ENCODE data around the gene TNPO3.

The TNPO3 gene

GRCh38 chr7:128941946-128942526, 112.9 kb downstream of the TNPO3 start:
- in situ Hi-C loops (cut with MboI; ENCODE audit: low pct_unique_long_range_greater_than_20kb, low sequenced_read_pairs, unreplicated experiment), result no loop called here
- DNase-seq (ENCODE audit: low spot score), result no peak
- TF ChIP-seq CTCF (IDR thresholded peaks at IDR 0.05; ENCODE audit: extremely low read depth, insufficient read depth, missing control alignments), result no peak

DNA sequence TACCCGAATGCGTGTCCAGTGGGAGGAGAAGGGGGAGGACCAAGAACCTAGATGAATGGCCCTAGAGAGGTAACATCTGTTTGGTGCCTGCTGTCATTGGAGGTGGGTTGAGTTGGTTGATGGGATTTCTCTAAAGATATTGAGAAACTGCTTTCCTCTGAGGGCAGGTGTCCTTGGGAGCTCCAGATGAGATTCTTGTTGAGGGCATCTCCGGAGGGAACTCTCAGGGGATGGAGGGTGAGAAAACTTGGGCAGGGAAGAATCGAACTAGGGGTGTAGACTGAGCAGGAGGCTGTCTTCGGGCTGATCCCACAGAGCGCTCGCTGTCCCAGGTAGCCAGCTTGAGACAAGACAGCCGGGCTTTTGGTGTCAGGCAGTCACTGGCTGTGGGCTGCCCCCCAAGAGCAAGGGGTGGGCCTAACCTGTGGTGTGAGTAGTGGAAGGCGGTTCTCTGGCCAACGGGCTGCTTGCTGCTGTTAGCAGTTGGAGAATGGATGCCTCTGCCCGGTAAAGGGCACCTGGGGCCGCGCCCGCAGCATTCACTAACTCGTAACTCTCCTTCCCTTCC, 113.5 kb downstream of the TNPO3 start:
- no peak for DNase-seq (ENCODE audit: low spot score)
- in situ Hi-C loops (cut with MboI; ENCODE audit: low pct_unique_long_range_greater_than_20kb, low sequenced_read_pairs, unreplicated experiment), result no loop called here
- TF ChIP-seq CTCF (IDR thresholded peaks at IDR 0.05; ENCODE audit: extremely low read depth, insufficient read depth, missing control alignments), result no peak

- no peak for TF ChIP-seq CTCF (IDR thresholded peaks at IDR 0.05; ENCODE audit: extremely low read depth, insufficient read depth, missing control alignments)
- DNase-seq (ENCODE audit: low spot score), result peak; percentile 92
- in situ Hi-C loops (cut with MboI; ENCODE audit: low pct_unique_long_range_greater_than_20kb, low sequenced_read_pairs, unreplicated experiment), result no loop called here
These were observed 114.2 kb downstream of the TNPO3 start for GRCh38 chr7:128940494-128941322.

DNA sequence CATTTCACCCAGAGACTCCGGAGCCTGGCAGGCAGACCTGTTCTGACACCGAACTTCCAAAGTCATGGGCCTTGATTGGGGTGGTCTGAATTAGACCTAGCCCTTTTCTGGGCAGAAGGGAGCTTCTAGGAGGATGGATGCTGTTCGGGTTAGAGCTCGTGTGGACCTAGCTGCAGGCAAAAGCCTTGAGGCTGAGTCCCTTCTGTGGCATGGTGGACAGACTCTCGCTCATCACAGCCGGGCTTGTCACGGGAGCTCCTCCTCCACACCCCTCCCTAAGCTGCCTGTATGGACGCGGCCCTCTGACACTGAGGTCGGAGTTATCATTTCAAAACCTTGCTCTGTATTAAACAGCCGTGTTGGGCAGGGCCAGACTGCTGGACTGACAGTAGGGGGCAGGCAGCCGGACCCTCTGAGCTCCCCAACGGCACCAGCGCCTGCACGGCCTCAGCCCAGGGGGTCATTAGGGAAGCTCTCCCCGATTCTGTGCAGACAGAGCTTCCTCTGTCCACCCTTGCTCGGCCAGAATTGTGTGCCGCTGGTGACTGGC, 115.0 kb downstream of the TNPO3 start:
- peak; percentile 80 for DNase-seq (ENCODE audit: low spot score)
- in situ Hi-C loops (cut with MboI; ENCODE audit: low pct_unique_long_range_greater_than_20kb, low sequenced_read_pairs, unreplicated experiment), result no loop called here
- TF ChIP-seq CTCF (IDR thresholded peaks at IDR 0.05; ENCODE audit: extremely low read depth, insufficient read depth, missing control alignments), result peak; percentile 44

DNA sequence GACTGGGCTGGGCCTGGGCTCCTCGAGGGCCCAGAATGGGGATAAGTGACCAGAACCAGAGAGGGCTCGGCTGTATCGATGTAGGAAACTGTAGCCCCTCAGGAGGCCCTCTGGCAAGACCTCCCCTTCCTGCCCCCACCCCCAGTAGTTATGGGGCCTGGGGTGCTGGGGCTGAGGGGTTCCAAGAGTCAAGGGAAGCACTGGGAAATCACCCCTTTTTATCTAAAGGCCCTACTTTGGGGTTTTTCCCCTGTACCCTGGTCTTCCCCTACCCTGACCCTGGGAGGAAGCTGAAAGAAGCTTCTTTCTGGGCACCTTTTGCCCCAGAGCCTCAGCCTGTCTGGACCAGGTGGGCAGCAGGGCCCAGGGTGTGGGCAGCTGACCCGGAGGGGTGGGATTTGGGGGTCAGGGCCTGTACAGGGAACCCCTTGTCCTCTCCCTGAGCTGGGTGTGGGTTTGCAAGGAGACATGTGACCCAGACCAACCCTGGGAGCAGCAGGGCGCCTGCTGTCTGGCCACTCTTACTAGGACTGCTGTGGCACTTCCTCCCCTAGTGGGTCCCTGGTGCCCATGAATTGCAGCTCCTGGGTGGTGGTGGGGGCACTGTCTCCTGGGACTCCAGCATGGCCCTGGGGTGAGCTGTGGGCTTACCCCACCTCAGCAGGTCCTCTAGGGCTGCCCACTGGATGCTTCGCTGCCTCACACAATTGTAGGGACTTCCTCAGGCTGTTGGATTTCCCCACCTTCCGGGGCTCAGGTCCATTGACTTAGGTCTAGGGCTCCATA, 115.6 kb downstream of the TNPO3 start:
- TF ChIP-seq CTCF (IDR thresholded peaks at IDR 0.05; ENCODE audit: extremely low read depth, insufficient read depth, missing control alignments), result no peak
- DNase-seq (ENCODE audit: low spot score), result peak; percentile 75
- in situ Hi-C loops (cut with MboI; ENCODE audit: low pct_unique_long_range_greater_than_20kb, low sequenced_read_pairs, unreplicated experiment), result no loop called here

DNA sequence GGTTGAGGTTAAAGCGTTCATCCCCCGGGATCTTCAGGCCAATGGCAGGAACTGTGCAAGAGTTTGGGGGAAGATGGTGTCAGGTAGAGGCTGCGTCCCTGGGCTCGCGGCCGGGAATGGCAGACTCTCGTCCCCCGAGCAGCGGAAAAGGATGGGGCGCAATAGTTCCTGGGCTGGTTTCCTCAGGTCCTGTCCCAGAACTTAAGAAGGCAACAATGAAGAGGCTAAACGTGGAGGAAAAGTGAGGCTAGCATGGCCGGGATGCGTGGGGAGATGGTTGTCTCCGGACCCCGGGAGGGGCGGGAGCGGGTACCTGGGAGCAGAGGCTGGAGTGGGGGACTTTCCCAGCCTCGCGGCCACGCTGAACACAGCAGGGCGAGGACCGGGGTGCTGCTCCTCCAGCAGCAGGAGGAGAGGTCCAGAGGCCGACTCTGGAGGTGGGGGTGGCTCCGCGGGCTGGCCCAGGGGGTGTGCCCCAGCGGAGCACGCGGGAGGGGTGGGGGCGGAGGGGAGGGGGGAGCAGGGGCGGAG, 116.3 kb downstream of the TNPO3 start:
- no peak for DNase-seq (ENCODE audit: low spot score)
- TF ChIP-seq CTCF (IDR thresholded peaks at IDR 0.05; ENCODE audit: extremely low read depth, insufficient read depth, missing control alignments), result no peak
- in situ Hi-C loops (cut with MboI; ENCODE audit: low pct_unique_long_range_greater_than_20kb, low sequenced_read_pairs, unreplicated experiment), result no loop called here
